Measurements from ENCODE around the gene OTX2. TPM values are rescaled to one million over a fixed set of nuclear protein-coding genes. Genes with fewer than 3 reads are reported as not detected.

Gene OTX2
- total RNA-seq, 2 experiments from 2014 or later: not detected

DNA sequence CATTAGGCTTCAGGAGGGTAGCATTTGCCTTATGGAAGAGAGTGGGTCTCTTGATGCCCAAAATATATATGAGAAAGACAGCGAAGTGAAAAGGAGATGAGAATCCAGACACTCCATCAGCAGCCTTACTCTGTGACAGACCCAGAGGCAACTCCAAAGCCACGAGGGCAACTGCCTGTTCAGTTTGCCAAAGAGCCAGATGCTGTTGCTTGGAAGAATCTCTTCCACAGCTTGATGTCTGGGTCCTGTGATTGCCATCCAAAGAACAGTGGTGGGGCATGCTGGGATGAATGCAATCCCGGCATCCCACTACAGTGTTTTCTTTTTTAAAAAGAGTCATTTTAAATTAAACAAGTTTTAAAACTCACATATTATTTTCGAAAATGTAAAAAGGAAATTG lies 10.9 kb upstream of the OTX2 start:
- no peaks in the 10 kb centered on the region for H3K9me3 Mint-ChIP-seq
- DNase-seq: no peak
- no peak overlapping the region for H3K27ac Mint-ChIP-seq
- peaks cover 28% of the 10 kb centered on the region for H3K27me3 Mint-ChIP-seq
- CTCF ChIA-PET: interaction anchor here (0.8 kb wide), 1 partner anchor 289 kb away, joined by 3 read pairs; no protein-coding TSS in a partner anchor
- H3K36me3 Mint-ChIP-seq: no peaks in the 10 kb centered on the region
- no peak overlapping the region for H3K4me3 Mint-ChIP-seq
- intact Hi-C loops (cut with micrococcal nuclease): no loop called here
- no peaks in the 10 kb centered on the region for H3K4me1 Mint-ChIP-seq (ENCODE audit: low read depth)
- POLR2A ChIA-PET: no interaction called here

DNA sequence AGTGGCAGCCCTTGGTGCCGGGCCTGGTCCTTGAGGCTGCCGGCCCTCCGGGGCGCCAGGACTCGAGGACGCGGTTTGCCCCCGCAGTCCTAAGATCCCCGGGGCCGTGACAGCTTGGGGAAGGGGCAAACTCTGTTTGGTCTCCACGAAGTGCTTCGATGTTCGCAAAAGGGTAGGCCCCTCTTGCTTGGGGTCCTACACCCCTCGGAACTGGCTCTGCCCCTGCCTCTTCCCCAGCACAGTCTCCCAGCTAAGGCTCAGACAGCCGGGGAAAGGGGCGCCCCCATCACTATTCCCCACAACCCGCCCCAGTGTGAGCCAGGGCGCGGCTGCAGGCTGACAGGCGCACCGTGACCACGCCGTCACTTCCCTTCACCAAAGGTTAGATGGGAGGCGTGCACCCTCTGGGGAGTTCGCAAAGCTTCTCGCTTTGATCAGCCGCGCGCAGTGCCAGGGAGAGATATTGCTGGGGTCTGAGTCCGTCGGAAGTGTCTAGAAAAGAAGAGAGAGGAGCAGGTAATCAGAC lies 7.2 kb upstream of the OTX2 start:
- Mint-ChIP-seq H3K9me3 (no peaks in the 10 kb centered on the region), H3K27me3 (peaks cover 50% of the 10 kb centered on the region), H3K4me1 (ENCODE audit: low read depth) (no peaks in the 10 kb centered on the region), H3K4me3 (no peak overlapping the region), H3K27ac (no peak overlapping the region), H3K36me3 (no peaks in the 10 kb centered on the region)
- ChIA-PET POLR2A (interaction anchor here (0.6 kb wide), 1 partner anchor 8 kb away, joined by 3 read pairs; no protein-coding TSS in a partner anchor), CTCF (interaction anchor here (0.8 kb wide), 1 partner anchor 70 kb away, joined by 3 read pairs; no protein-coding TSS in a partner anchor)
- intact Hi-C loops (cut with micrococcal nuclease): loop anchor here (10.0 kb wide), 1 partner anchor 247 kb away; no protein-coding TSS in a partner anchor
- DNase-seq: no peak

DNA sequence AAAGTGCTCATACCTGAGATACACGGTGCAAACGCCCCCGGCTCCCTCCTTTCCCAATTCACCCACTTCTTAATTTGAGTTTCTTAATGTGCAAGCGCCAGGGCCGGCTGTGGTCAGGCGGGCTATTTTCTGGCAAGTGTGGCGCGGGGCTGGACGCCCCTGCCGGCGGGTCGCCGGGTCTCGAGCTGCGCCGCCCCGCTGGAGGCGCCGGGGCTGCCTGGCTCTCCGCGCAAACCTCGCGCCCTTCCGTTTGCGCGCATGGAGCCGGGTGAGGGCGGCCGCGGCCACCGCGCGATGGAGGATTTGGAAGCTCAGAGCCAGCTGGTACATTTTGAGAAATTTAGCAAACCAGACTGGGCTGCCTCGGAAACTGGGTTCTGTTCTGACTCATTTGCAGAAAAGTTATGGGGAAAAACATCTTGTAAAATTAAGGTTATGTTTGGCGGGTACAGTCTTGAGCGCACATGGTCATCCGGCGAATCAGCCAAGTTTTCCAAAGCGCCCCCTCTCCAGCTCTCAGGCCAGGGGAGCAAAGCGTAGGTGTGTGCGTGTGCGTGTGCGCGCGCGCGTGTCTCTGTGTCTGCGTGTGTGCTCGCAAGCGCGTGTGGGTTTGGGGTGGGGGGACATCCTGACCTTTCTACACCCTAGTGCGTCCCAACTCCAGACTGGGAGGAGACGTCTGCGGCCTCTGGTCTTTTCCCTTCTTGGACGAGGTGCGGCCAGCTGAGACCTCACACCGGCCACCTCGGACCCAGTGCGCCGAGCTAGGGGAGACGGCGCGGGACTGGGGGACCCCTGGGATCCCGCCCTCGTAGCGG lies 6.5 kb upstream of the OTX2 start:
- Mint-ChIP-seq H3K27ac (no peak overlapping the region), H3K4me3 (no peak overlapping the region), H3K27me3 (peaks cover 52% of the 10 kb centered on the region), H3K4me1 (ENCODE audit: low read depth) (no peaks in the 10 kb centered on the region), H3K9me3 (no peaks in the 10 kb centered on the region), H3K36me3 (no peaks in the 10 kb centered on the region)
- no peak for DNase-seq
- CTCF ChIA-PET: interaction anchor here (0.8 kb wide), 1 partner anchor 70 kb away, joined by 3 read pairs; no protein-coding TSS in a partner anchor
- intact Hi-C loops (cut with micrococcal nuclease): loop anchor here (10.0 kb wide), 1 partner anchor 248 kb away; no protein-coding TSS in a partner anchor
- POLR2A ChIA-PET: interaction anchor here (0.6 kb wide), 1 partner anchor 8 kb away, joined by 3 read pairs; no protein-coding TSS in a partner anchor

DNA sequence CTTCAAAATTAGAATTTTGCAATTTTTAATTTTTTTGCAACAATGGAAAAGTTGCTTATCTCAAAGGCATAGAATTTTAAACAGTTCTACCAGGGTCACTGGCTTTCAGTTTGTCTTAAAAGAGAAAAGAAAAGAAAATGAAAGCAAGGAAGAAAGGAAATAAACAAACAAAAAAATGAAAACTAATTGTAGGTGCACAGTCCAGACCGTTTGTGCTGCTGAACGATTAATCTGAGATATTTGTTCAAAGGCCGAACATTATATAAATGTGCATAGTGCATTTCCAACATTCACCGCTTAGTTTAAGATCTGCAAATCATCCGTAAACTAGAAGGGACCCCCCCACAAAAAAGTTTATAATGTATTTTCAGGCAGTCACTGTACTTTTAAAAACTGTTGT lies 5.5 kb upstream of the OTX2 start:
- DNase-seq: no peak
- intact Hi-C loops (cut with micrococcal nuclease): loop anchor here (10.0 kb wide), 1 partner anchor 249 kb away; no protein-coding TSS in a partner anchor
- H3K4me3 Mint-ChIP-seq: no peak overlapping the region
- CTCF ChIA-PET: no interaction called here
- no peaks in the 10 kb centered on the region for H3K9me3 Mint-ChIP-seq
- peaks cover 2% of the 10 kb centered on the region for H3K4me1 Mint-ChIP-seq (ENCODE audit: low read depth)
- H3K27me3 Mint-ChIP-seq: peaks cover 54% of the 10 kb centered on the region
- POLR2A ChIA-PET: no interaction called here
- H3K36me3 Mint-ChIP-seq: peaks cover 2% of the 10 kb centered on the region
- H3K27ac Mint-ChIP-seq: no peak overlapping the region

DNA sequence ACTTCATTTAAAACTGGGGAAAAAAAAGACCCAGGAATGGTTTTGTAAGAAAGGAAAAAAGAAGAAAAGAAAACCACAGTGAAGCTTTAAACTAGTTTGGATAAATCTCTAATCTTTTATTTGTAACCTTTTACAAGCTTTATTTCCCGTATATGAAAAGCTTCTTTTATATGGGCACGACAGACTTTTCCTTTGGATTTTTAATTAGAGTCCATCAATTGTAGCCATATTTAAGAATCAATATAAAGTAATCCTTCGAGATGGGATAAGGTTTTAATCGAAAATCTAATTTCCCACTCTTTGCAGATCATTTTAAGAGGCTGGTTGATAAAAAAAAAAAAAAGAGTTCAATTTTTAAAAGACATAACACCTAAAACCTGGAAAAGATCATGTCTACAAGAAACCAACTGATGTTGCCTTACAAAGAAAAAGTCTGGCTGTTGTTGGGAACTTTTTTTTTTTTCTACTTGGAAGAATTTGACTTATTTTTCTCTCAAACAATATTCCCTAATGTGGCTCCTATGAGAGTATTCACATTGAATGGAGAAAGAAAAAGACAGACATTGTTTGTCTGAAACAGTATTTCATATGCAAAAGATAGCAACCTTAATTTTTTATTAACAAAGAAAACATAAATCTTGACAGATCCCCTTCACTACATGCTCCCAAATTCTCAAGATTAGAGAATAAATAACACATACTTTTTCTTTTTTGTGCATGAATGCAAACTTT lies 4.9 kb upstream of the OTX2 start:
- no peak overlapping the region for H3K27ac Mint-ChIP-seq

DNA sequence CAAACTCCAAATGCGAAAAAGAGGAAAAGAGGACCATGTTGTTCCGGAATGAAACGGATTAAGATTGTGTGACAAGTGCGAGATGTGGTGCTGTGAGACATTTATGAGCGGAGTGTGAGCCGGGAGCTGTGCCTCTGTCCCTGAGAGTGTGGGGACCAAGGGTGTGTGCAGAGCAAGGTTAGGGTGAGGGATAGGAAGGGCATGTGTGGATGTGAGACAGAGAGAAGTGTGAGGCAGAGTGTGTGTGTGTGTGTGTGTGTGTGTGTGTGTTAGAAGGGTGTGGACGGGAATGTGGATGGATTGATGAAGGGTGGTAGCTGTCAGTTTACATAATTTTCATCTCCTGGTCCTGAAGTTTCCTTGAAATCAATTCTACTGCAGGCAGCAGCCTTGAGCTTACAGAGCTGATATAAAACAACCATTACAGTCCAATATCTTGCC lies 4.3 kb upstream of the OTX2 start:
- Mint-ChIP-seq H3K9me3 (no peaks in the 10 kb centered on the region), H3K4me1 (ENCODE audit: low read depth) (peaks cover 7% of the 10 kb centered on the region), H3K36me3 (peaks cover 9% of the 10 kb centered on the region), H3K4me3 (no peak overlapping the region), H3K27me3 (peaks cover 66% of the 10 kb centered on the region), H3K27ac (no peak overlapping the region)
- DNase-seq: no peak
- intact Hi-C loops (cut with micrococcal nuclease): loop anchor here (10.0 kb wide), 1 partner anchor 250 kb away; no protein-coding TSS in a partner anchor
- ChIA-PET POLR2A (no interaction called here), CTCF (no interaction called here)

More for the DNA sequence above, 4.9 kb upstream of the OTX2 start:
- Mint-ChIP-seq H3K27me3 (peaks cover 61% of the 10 kb centered on the region), H3K4me3 (no peak overlapping the region), H3K9me3 (no peaks in the 10 kb centered on the region), H3K36me3 (peaks cover 3% of the 10 kb centered on the region), H3K4me1 (ENCODE audit: low read depth) (peaks cover 2% of the 10 kb centered on the region)
- intact Hi-C loops (cut with micrococcal nuclease): loop anchor here (10.0 kb wide), 1 partner anchor 250 kb away; no protein-coding TSS in a partner anchor
- ChIA-PET POLR2A (no interaction called here), CTCF (no interaction called here)
- no peak for DNase-seq

DNA sequence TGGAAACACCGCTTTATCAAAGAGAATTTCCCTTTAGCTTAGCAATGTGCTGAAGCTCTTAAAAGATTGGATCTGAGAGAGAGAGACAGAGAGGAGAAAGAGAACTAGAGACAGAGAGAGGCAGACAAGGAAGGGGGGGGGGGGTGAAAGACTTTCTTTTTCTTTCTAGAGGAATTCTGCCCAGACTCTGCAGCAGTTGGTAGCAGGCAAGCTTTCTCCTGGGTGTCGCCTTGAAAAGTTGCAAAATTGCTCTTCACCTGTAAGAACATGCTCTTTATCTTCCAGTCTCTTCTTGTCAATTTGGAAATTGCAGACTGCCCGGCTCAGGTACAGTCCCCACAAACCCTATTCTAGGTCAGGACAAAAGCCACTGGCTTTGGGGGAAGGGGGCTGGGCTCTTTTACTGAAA lies 2.9 kb upstream of the OTX2 start:
- peaks cover 12% of the 10 kb centered on the region for H3K36me3 Mint-ChIP-seq
- peaks cover 12% of the 10 kb centered on the region for H3K4me1 Mint-ChIP-seq (ENCODE audit: low read depth)
- no peak for DNase-seq
- CTCF ChIA-PET: interaction anchor here (1.0 kb wide), 1 partner anchor 10 kb away, joined by 4 read pairs; no protein-coding TSS in a partner anchor
- POLR2A ChIA-PET: no interaction called here
- intact Hi-C loops (cut with micrococcal nuclease): loop anchor here (10.0 kb wide), 1 partner anchor 252 kb away; no protein-coding TSS in a partner anchor
- no peaks in the 10 kb centered on the region for H3K9me3 Mint-ChIP-seq
- H3K4me3 Mint-ChIP-seq: no peak overlapping the region
- peaks cover 68% of the 10 kb centered on the region for H3K27me3 Mint-ChIP-seq
- no peak overlapping the region for H3K27ac Mint-ChIP-seq

DNA sequence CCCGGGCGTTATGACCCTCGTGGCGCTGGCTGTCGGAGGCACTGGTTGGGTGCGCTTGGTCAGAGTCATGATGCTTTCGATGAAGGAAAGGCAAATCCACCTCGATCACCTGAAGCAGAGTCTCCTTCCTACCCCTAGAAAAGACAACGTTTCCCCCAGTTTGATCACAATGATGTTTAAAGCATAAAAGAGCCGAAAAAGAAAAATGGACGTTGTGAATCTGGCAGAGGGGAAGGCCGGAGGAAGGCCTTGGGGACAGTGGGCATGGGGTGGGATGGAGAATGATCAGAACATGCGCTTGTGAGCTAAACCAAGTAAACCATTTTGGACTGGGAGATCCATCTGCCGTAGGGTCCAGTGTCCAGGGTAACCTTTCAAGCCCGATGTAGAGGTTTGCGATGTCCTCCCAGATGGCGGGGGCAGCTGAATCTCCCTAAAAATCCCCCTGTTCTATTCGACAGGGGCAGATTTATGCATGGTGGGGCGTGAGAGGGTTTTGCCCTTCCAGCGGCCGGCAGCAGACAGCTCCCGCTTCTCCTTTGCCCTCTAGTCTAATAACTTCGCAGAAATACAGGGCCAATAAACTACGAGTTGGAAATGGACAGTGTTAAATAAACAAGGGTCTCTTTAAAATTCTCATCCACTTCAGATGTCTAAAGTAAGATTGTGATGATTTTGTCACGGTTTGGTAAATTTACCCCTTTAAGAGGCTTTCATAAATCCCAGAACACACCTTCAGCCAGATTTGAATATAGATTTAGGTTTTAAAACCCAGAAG lies 2.3 kb upstream of the OTX2 start:
- no peak overlapping the region for H3K4me3 Mint-ChIP-seq
- intact Hi-C loops (cut with micrococcal nuclease): loop anchor here (10.0 kb wide), 1 partner anchor 252 kb away; no protein-coding TSS in a partner anchor
- H3K9me3 Mint-ChIP-seq: no peaks in the 10 kb centered on the region
- ChIA-PET CTCF (interaction anchor here (1.0 kb wide), 1 partner anchor 9 kb away, joined by 4 read pairs; no protein-coding TSS in a partner anchor), POLR2A (no interaction called here)
- H3K4me1 Mint-ChIP-seq (ENCODE audit: low read depth): peaks cover 16% of the 10 kb centered on the region
- peaks cover 13% of the 10 kb centered on the region for H3K36me3 Mint-ChIP-seq
- DNase-seq: no peak
- no peak overlapping the region for H3K27ac Mint-ChIP-seq
- peaks cover 66% of the 10 kb centered on the region for H3K27me3 Mint-ChIP-seq

DNA sequence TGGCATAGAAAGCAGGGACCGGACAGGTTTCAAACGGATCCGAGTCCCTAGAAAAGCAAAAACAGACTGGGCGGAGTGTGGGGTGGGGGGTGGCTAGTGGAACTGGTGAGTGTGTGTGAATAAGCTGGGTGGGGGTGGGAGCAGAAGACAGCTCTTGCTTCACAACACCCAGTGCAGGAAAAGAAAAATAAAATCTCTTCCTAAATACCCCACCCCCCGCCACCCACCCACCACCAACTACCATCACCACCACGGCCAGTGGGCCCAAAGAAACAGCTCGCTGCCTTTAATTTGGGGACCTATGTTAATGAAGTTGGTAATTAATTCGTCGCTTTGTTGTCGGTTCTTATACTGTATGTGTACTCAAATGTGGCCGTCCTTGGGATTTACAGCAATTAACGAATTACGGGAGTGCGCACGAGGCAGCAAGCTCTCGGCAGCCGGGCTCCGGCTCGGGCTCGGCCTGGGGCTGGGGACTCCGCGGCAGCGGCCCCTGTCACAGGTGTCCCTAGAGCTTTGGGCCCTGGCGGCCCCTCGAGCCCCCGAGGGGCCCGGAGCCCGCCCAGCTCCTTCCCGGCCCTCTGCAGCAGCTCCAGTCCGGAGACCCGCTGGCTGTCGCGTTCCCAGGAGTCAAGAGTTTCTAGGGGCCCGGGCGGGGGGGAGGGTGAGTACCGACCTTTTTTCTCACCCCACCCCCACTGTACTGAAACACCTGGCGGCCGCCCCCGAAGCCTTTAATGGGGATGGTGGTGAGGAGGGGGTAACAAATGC lies 1.5 kb upstream of the OTX2 start:
- Mint-ChIP-seq H3K27me3 (peaks cover 67% of the 10 kb centered on the region), H3K27ac (no peak overlapping the region), H3K9me3 (no peaks in the 10 kb centered on the region), H3K4me3 (no peak overlapping the region), H3K4me1 (ENCODE audit: low read depth) (peaks cover 19% of the 10 kb centered on the region), H3K36me3 (peaks cover 17% of the 10 kb centered on the region)
- intact Hi-C loops (cut with micrococcal nuclease): loop anchor here (10.0 kb wide), 1 partner anchor 253 kb away; no protein-coding TSS in a partner anchor
- no peak for DNase-seq
- POLR2A ChIA-PET: no interaction called here
- CTCF ChIA-PET: no interaction called here

DNA sequence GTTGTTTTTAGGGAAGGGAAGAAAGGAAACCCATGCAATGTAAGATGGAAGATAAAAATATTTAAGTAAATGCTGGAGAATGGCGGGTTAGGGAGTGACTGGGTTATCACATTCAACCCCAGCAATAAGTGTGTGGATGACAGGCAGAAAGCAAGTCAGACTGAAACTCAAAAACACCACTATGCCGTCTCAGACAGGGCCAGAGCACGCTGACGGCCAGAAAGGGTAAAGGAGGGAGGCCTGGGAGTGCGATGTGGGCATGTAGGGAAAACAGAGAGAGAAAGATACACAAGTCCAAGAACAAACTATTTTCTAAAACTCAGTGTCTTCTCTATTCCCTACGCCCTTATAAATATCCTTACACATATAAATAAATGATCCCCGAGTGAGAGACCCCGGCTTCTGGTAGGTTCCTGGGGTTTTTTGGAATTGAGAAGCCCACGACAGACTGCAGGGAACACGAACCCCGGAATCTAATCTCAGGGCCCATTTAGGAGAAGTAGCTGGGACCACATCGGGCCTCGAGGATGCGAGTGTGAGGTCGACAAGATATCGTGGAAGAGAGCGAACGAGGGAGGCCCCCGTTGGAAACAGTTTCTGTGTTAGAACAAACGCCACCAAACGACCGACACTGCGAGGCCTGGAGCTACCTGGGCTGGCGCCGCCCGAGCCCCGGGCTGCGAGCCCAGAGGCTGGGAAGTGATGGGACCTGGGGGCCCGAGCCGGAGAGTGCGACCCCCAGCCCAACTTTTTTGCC lies 735 bp upstream of the OTX2 start:
- H3K36me3 Mint-ChIP-seq: peaks cover 17% of the 10 kb centered on the region
- ChIA-PET CTCF (no interaction called here), POLR2A (no interaction called here)
- no peaks in the 10 kb centered on the region for H3K9me3 Mint-ChIP-seq
- no peak overlapping the region for H3K4me3 Mint-ChIP-seq
- H3K4me1 Mint-ChIP-seq (ENCODE audit: low read depth): peaks cover 19% of the 10 kb centered on the region
- intact Hi-C loops (cut with micrococcal nuclease): loop anchor here (10.0 kb wide), 1 partner anchor 254 kb away; no protein-coding TSS in a partner anchor
- H3K27ac Mint-ChIP-seq: no peak overlapping the region
- DNase-seq: no peak
- peaks cover 73% of the 10 kb centered on the region for H3K27me3 Mint-ChIP-seq
